ENCODE measurements around the gene ACO2.

DNA sequence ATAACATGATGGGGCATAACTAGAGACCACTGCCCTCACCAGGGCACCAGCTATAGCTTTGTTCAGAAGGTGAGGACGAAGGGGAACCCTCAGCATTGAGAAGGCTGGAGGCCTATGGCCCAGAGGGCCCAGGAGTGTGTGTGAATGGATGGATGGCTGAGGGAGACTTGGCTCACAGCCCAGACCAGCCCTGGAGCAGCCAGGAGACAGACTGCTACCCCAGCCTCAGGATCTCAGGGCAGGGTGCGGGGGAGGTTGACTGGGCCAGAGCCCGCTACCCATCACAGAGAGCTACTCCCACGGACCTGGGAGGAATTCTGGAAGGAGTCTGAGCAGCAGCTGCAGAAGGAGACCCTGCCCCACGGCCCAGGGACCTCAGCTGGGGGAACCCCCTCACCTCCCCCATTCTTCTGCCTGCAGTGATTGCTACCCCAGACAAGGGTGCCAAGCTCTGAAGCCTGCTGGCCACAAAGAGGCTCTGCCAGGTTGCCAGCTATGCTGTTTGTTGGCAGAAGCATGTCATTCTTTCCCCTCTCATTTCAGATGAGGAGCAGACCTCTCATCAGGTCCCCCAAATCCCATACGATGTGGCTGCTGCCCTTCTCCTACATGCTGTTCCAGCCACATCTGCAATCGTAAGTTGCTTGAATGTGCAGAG, 86.5 kb downstream of the ACO2 start:
- no peak for TF ChIP-seq RAD21 (IDR thresholded peaks at IDR 0.05 in 1 of 2, conservative IDR thresholded peaks at IDR 0.05 in 1 of 2; ENCODE audit: low read depth in 2 of 2, low read length in 2 of 2)
- TF ChIP-seq, protein P1, sequence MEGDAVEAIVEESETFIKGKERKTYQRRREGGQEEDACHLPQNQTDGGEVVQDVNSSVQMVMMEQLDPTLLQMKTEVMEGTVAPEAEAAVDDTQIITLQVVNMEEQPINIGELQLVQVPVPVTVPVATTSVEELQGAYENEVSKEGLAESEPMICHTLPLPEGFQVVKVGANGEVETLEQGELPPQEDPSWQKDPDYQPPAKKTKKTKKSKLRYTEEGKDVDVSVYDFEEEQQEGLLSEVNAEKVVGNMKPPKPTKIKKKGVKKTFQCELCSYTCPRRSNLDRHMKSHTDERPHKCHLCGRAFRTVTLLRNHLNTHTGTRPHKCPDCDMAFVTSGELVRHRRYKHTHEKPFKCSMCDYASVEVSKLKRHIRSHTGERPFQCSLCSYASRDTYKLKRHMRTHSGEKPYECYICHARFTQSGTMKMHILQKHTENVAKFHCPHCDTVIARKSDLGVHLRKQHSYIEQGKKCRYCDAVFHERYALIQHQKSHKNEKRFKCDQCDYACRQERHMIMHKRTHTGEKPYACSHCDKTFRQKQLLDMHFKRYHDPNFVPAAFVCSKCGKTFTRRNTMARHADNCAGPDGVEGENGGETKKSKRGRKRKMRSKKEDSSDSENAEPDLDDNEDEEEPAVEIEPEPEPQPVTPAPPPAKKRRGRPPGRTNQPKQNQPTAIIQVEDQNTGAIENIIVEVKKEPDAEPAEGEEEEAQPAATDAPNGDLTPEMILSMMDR (IDR thresholded peaks at IDR 0.05; ENCODE audit: control extremely low read depth in 1 of 3, insufficient read depth in 1 of 3, low read depth in 1 of 3, low read length in 3 of 3), result no peak
- no peak for TF ChIP-seq PHF8 (conservative IDR thresholded peaks at IDR 0.05; ENCODE audit: low read depth, low read length)
- TF ChIP-seq EZH2 (IDR thresholded peaks at IDR 0.05; ENCODE audit: low read depth, low read length, severe bottlenecking), result no peak
- TF ChIP-seq YY1 (IDR thresholded peaks at IDR 0.05; ENCODE audit: low read depth, low read length), result no peak

All from H1 (cell line).